Kidney (tissue), 14 donors: ENCODE measurements around the gene PRDM16. TPM values are rescaled to one million over a fixed set of nuclear protein-coding genes. Genes with fewer than 3 reads are reported as not detected.

Experiments
- DNase-seq, 5 donors: peaks; one replicate each; pipeline ENCODE4 v3.0.0-alpha.2; 2013 to 2020
- FAIRE-seq: peaks from 2 replicates; lab custom pipeline; 2012; peaks lifted over from hg19 to GRCh38; lab: Jason Lieb, UNC
- H3K27ac ChIP-seq, 2 donors: one replicate each; pipeline ENCODE4 v1.7.0; 2013; ENCODE audit warnings: low read depth in 2 of 2, low read length in 2 of 2, inconsistent platforms in 1 of 2
- H3K27me3 ChIP-seq: one replicate; pipeline ENCODE4 v1.7.1; 2013; ENCODE audit warnings: low read length, inconsistent platforms; ENCODE audit not compliant: control insufficient read depth, insufficient read depth
- H3K36me3 ChIP-seq, 3 donors: one replicate each; pipeline versions ENCODE4 v1.7.0 to v1.7.1; 2013; ENCODE audit warnings: low read length in 3 of 3, control low read depth in 1 of 3, inconsistent platforms in 1 of 3; ENCODE audit not compliant: insufficient read depth in 3 of 3, control insufficient read depth in 2 of 3
- H3K4me1 ChIP-seq, 3 donors: one replicate each; pipeline versions ENCODE4 v1.7.0 to v1.7.1; 2013; ENCODE audit warnings: low read length in 3 of 3, inconsistent platforms in 1 of 3, low read depth in 1 of 3; ENCODE audit not compliant: control insufficient read depth in 2 of 3, insufficient read depth in 2 of 3
- H3K4me3 ChIP-seq, 3 donors: one replicate each; pipeline versions ENCODE4 v1.7.0 to v1.8.1; 2013; ENCODE audit warnings: low read length in 3 of 3, control low read depth in 1 of 3, inconsistent platforms in 1 of 3
- H3K9ac ChIP-seq, 3 donors: one replicate each; pipeline versions ENCODE4 v1.7.0 to v1.7.1; 2013; ENCODE audit warnings: low read length in 3 of 3, control low read depth in 1 of 3, inconsistent platforms in 1 of 3
- H3K9me3 ChIP-seq, 3 donors: one replicate each; pipeline versions ENCODE4 v1.7.0 to v1.7.1; 2013; ENCODE audit warnings: low read length in 3 of 3, control low read depth in 1 of 3, inconsistent platforms in 1 of 3; ENCODE audit not compliant: control insufficient read depth in 2 of 3, insufficient read depth in 1 of 3
- intact Hi-C: fragments of 100-400 bp; cut with DNase I; formaldehyde crosslinking; loops from one replicate; pipeline ENCODE4 v1.11.1; 2022
- polyA plus RNA-seq: library from polyadenylated mRNA; stranded (reverse); fragments of 350-450 nt; fragmentation: Illumina TruSeq; extraction: RNeasy Lipid Tissue Mini Kit (QIAGEN cat#74804); gene quantifications from one replicate; pipeline ENCODE4 v1.2.3, GENCODE V29; 2014; ENCODE audit warnings: low read depth, low replicate concordance; ENCODE audit not compliant: insufficient read depth
- total RNA-seq: library from RNA; stranded (reverse); fragmentation: NEBNext Ultra II Directional; extraction: Animal tissue kit (Norgen Biotek cat#: 25700); gene quantifications from one replicate; pipeline ENCODE4 v1.2.1, GENCODE V29; 2021
- TF ChIP-seq, protein P1 (sequence below): IDR thresholded peaks from 3 replicates; pipeline ENCODE4 v1.5.1; 2012; ENCODE audit warnings: mild to moderate bottlenecking, moderate library complexity, borderline replicate concordance; ENCODE audit not compliant: insufficient read depth; ENCODE audit errors: extremely low read depth
- donor health status: control.
- donor health status: control.
- donor health status: control.
- donor health status: control.
- donor health status: control.
- donor health status: DM: yes; HTN: yes; CAD: no.
- donor health status: Normal renal cell carcinoma (clear cell type).

The PRDM16 gene
- total and polyA plus RNA-seq, 2 donors from 2014 or later: 3.0 to 21.9 TPM

DNA sequence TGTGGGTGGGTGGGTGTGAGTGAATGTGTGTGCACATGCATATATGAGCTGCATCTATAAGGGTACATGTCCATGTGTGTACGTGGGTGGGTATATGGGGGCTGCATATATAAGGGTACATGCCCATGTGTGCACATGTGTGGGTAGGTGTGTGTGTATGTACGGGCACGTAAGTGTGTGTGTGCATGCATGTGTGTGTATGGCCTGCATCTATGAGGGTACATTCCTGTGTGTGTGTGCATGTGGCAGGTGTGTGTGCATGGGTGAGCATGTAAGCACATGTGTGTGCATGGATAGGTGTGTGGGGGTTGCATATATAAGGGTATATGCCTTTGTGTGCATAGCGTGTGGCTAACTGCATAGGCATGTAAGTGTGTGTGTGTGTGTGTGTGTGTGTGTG, 204.4 kb downstream of the PRDM16 start:
- DNase-seq (no peak), FAIRE-seq (no peak)
- Histone ChIP-seq H3K9me3 (no peaks in the 10 kb centered on the region), H3K36me3 (no peaks in the 10 kb centered on the region), H3K4me1 (peaks cover 0 to 9% (median 0%) of the 10 kb centered on the region in 3 donors), H3K27me3 (peaks cover 5% of the 10 kb centered on the region), H3K27ac (no peak overlapping the region), H3K9ac (no peak overlapping the region), H3K4me3 (no peak overlapping the region)
- TF ChIP-seq, protein P1, sequence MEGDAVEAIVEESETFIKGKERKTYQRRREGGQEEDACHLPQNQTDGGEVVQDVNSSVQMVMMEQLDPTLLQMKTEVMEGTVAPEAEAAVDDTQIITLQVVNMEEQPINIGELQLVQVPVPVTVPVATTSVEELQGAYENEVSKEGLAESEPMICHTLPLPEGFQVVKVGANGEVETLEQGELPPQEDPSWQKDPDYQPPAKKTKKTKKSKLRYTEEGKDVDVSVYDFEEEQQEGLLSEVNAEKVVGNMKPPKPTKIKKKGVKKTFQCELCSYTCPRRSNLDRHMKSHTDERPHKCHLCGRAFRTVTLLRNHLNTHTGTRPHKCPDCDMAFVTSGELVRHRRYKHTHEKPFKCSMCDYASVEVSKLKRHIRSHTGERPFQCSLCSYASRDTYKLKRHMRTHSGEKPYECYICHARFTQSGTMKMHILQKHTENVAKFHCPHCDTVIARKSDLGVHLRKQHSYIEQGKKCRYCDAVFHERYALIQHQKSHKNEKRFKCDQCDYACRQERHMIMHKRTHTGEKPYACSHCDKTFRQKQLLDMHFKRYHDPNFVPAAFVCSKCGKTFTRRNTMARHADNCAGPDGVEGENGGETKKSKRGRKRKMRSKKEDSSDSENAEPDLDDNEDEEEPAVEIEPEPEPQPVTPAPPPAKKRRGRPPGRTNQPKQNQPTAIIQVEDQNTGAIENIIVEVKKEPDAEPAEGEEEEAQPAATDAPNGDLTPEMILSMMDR: no peak
- intact Hi-C loops: no loop called here

DNA sequence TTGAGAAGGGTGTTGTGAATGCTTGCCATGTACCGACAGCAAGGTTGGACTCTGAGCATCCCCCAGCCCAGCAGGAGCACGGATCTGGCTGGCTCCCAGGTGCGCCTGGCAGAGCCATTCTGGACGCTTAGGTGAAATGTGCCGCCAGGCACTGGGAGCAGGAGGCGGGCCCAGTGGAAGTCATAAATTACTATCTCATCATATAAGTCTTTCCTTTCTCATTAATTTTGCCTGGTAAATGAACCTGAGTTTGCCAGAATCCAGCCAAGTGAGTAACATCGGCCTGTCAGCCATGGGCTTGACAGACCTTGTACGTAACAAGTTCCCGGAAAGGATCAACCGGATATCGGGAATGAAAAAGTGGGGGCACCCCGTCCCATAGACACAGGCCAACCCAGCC, 206.0 kb downstream of the PRDM16 start:
- Histone ChIP-seq H3K9me3 (no peaks in the 10 kb centered on the region), H3K4me1 (peaks cover 0 to 9% (median 0%) of the 10 kb centered on the region in 3 donors), H3K36me3 (no peaks in the 10 kb centered on the region), H3K27ac (peak overlapping the region in 1 of 2 donors; percentile 79), H3K27me3 (peaks cover 5% of the 10 kb centered on the region), H3K9ac (peak overlapping the region in 1 of 3 donors; percentile 22), H3K4me3 (no peak overlapping the region)
- no peak for FAIRE-seq
- DNase-seq: no peak
- intact Hi-C loops: no loop called here
- TF ChIP-seq, protein P1: no peak

DNA sequence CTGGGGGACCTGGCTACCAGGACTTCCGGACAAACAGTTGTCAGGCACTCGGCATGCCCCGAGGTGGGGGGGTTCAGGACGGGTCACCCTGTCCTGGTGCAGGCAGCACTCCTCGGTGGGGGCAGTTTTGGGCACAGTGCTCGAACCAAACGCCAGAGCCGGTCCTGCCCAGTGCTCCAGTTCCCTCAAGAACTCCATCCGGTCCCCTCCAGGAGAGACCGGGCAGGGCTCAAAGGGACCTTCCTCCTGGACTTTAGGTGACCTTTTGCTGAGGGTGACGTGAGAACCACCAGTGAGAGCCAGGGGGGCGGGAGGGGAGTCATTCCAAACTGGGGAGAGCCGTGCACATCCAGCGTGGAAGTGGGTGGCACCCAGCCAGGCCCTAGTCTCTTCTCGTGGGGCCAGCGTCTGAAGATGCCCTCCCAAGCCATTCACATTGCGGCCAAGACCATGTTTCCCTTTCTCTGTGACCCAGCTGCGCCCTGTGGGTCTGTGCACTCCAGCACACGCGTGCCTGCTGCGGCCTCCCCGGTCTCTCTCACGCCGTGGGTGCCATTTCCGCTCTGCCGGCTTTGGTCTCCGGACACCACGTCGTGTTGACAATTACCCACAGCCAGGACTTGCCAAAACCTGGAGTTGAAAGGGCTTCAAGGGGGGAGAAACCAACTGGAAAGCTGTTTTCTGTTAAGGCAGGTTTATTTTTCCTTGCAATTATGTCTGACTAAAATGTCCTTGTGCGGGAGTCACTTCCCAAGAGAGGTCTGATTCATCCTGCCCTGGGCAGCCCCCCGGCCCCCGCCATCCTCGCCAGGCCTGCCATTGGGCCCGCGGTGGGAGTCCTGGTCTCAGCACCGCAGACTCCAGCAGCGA, 206.7 kb downstream of the PRDM16 start:
- no peak for FAIRE-seq

More for the DNA sequence above, 206.7 kb downstream of the PRDM16 start:
- no peak for DNase-seq
- peak overlapping the region in 1 of 3 donors; percentile 22 for H3K9ac ChIP-seq
- H3K9me3 ChIP-seq: no peaks in the 10 kb centered on the region
- H3K27me3 ChIP-seq: peaks cover 2% of the 10 kb centered on the region
- H3K4me1 ChIP-seq: peaks cover 0 to 7% (median 0%) of the 10 kb centered on the region in 3 donors
- no peaks in the 10 kb centered on the region for H3K36me3 ChIP-seq
- H3K27ac ChIP-seq: peak overlapping the region; percentile 71 to 79
- TF ChIP-seq, protein P1: no peak
- H3K4me3 ChIP-seq: no peak overlapping the region
- intact Hi-C loops: no loop called here
